GM12878 (cell line): ENCODE measurements around the gene DYRK1B. TPM values are rescaled to one million over a fixed set of nuclear protein-coding genes. Genes with fewer than 3 reads are reported as not detected.

Source experiments
- ATAC-seq: fragments of 200-7000 bp; cut with Tn5 transposase; 3 replicates; pipeline ENCODE4 v1.9.1; 2020; ENCODE audit warnings: mild to moderate bottlenecking, moderate library complexity
- BruUV-seq: library from RNA; stranded (reverse); fragments of 400-500 nt; replicated peaks from 2 replicates; lab custom pipeline; 2021; lab: Mats Ljungman, UMichigan
- CTCF ChIA-PET: fragments of 300-600 bp; sonication (Branson Sonifier 250); formaldehyde crosslinking; extraction: SDS; loops from one replicate; lab custom pipeline; 2021; ENCODE audit warnings: inconsistent platforms; lab: Yijun Ruan, JAX
- POLR2A ChIA-PET: fragments of 350-600 bp; formaldehyde crosslinking; extraction: SDS; loops from one replicate; lab custom pipeline; 2021; ENCODE audit warnings: inconsistent platforms; lab: Charles Lee
- RAD21 ChIA-PET: fragments of 300-600 bp; sonication (Branson Sonifier 250); formaldehyde crosslinking; loops from one replicate; lab custom pipeline; 2023; ENCODE audit warnings: antibody characterized with exemption; ENCODE audit not compliant: unreplicated experiment; lab: Charles Lee
- SMC1A ChIA-PET: fragments of 300-600 bp; sonication (Branson Sonifier 250); formaldehyde crosslinking; loops from one replicate; lab custom pipeline; 2023; ENCODE audit not compliant: unreplicated experiment, uncharacterized antibody; lab: Charles Lee
- DNase-seq: peaks from one replicate; pipeline ENCODE4 v3.0.0-alpha.2; 2011; ENCODE audit warnings: low read depth, low spot score
- FAIRE-seq: peaks from 3 replicates; lab custom pipeline; 2011; peaks lifted over from hg19 to GRCh38; lab: Jason Lieb, UNC
- H2AFZ ChIP-seq: 2 replicates; pipeline ENCODE4 v1.6.0; 2011; ENCODE audit warnings: low read depth, low read length, control low read depth; ENCODE audit not compliant: control insufficient read depth
- H3K27ac ChIP-seq: 2 replicates; pipeline ENCODE4 v1.5.1; 2011; ENCODE audit warnings: control low read depth; ENCODE audit not compliant: control insufficient read depth, insufficient read depth
- H3K27me3 ChIP-seq, 2 experiments: replicated peaks in 1 of 2; 2 replicates each; pipeline versions ENCODE4 v1.6.0 to v1.6.1; 2011; ENCODE audit warnings: low read length in 1 of 2; ENCODE audit not compliant: control insufficient read depth in 2 of 2, insufficient read depth in 2 of 2
- H3K36me3 ChIP-seq, 2 experiments: 2 replicates each; pipeline ENCODE4 v1.5.1; 2011; ENCODE audit warnings: low read length in 1 of 2; ENCODE audit not compliant: control insufficient read depth in 2 of 2, insufficient read depth in 2 of 2
- H3K4me1 ChIP-seq: 2 replicates; pipeline ENCODE4 v1.6.1; 2011; ENCODE audit warnings: mild to moderate bottlenecking, low read length, moderate library complexity, mixed read lengths; ENCODE audit not compliant: control insufficient read depth, insufficient read depth
- H3K4me2 ChIP-seq: 2 replicates; pipeline ENCODE4 v1.6.0; 2011; ENCODE audit warnings: control low read depth; ENCODE audit not compliant: control insufficient read depth, insufficient read depth
- H3K4me3 ChIP-seq: fragments of 200-600 bp; sonication (generic); 2 replicates; pipeline ENCODE4 v1.5.1; 2016
- H3K79me2 ChIP-seq: 2 replicates; pipeline ENCODE4 v1.6.0; 2011; ENCODE audit warnings: low read length; ENCODE audit not compliant: control insufficient read depth, insufficient read depth
- H3K9ac ChIP-seq: 2 replicates; pipeline ENCODE4 v1.8.0; 2011; ENCODE audit warnings: low read length, control low read depth, mixed read lengths; ENCODE audit not compliant: control insufficient read depth, insufficient read depth
- H3K9me3 ChIP-seq: replicated peaks from 3 replicates; pipeline ENCODE4 v1.5.1; 2011; ENCODE audit warnings: mild to moderate bottlenecking, low read length; ENCODE audit not compliant: control insufficient read depth, insufficient read depth
- H4K20me1 ChIP-seq: 2 replicates; pipeline ENCODE4 v1.6.0; 2011; ENCODE audit not compliant: control insufficient read depth, insufficient read depth
- BHLHE40 ChIP-seq, 2 experiments: fragments of 450-650 bp in 1 of 2; IDR thresholded peaks; 2 replicates each; pipeline ENCODE4 v1.6.1; 2011 to 2017; ENCODE audit warnings: low read depth in 2 of 2, borderline replicate concordance in 1 of 2, improper control_type of control experiment in 1 of 2, low read length in 1 of 2, mild to moderate bottlenecking in 1 of 2
- CUX1 ChIP-seq: IDR thresholded peaks from 2 replicates; pipeline ENCODE4 v1.6.1; 2012; ENCODE audit warnings: improper control_type of control experiment, low read depth, low read length; ENCODE audit not compliant: insufficient replicate concordance
- DPF2 ChIP-seq: fragments of 450-650 bp; IDR thresholded peaks from 2 replicates; pipeline ENCODE4 v1.6.1; 2017; ENCODE audit warnings: mild to moderate bottlenecking
- E2F8 ChIP-seq: fragments of 450-650 bp; IDR thresholded peaks from 2 replicates; pipeline ENCODE4 v1.6.1; 2018; ENCODE audit warnings: mild to moderate bottlenecking, low read depth, moderate library complexity; ENCODE audit not compliant: partially characterized antibody
- ESRRA ChIP-seq: IDR thresholded peaks from 2 replicates; pipeline ENCODE4 v1.6.1; 2012; ENCODE audit warnings: mild to moderate bottlenecking, low read length, improper control_type of control experiment
- MYC ChIP-seq: IDR thresholded peaks from 2 replicates; pipeline ENCODE4 v1.6.1; 2011; ENCODE audit warnings: mild to moderate bottlenecking, low read length, moderate library complexity, inconsistent platforms; ENCODE audit not compliant: insufficient read depth, insufficient replicate concordance, insufficient read length, severe bottlenecking
- NFIC ChIP-seq: IDR thresholded peaks from 2 replicates; pipeline ENCODE4 v1.6.1; 2012; ENCODE audit warnings: low read depth, mild to moderate bottlenecking, inconsistent platforms, low read length, moderate library complexity
- NR2C1 ChIP-seq: fragments of 450-650 bp; IDR thresholded peaks from 2 replicates; pipeline ENCODE4 v1.6.1; 2017; ENCODE audit warnings: antibody characterized with exemption, mild to moderate bottlenecking, moderate library complexity
- PKNOX1 ChIP-seq: fragments of 450-650 bp; IDR thresholded peaks from 2 replicates; pipeline ENCODE4 v1.6.1; 2016; ENCODE audit warnings: mild to moderate bottlenecking
- RCOR1 ChIP-seq: conservative IDR thresholded peaks from 2 replicates; pipeline ENCODE4 v1.6.1; 2012; ENCODE audit warnings: low read depth, low read length, improper control_type of control experiment
- USF1 ChIP-seq: IDR thresholded peaks from 2 replicates; pipeline ENCODE4 v1.6.1; 2011; ENCODE audit warnings: borderline replicate concordance, low read depth, mild to moderate bottlenecking, moderate library complexity, mixed read lengths, low read length; ENCODE audit not compliant: insufficient read depth; ENCODE audit errors: extremely low read length
- WGBS: methylation state at CpG from one replicate; pipeline ENCODE4 v1.1.6; 2016; ENCODE audit warnings: low lambda C conversion rate; ENCODE audit not compliant: insufficient replicate concordance, insufficient coverage; ENCODE audit errors: missing lambda C conversion rate; 5-methylcytosine and 5-hydroxymethylcytosine counted together
- in situ Hi-C: fragments of 300-500 bp; cut with MboI; formaldehyde crosslinking; loops from 9 replicates; pipeline ENCODE4 v1.14.3; 2018; ENCODE audit warnings: mixed read lengths
- intact Hi-C: fragments of 100-400 bp; cut with micrococcal nuclease; formaldehyde crosslinking; loops from one replicate; pipeline ENCODE4 v1.14.2; 2022; ENCODE audit not compliant: unreplicated experiment
- polyA plus RNA-seq, 11 experiments: library from polyadenylated mRNA; depleted of rRNA in 4 of 11; unstranded in 6 of 11; stranded (reverse) in 5 of 11; fragments of >200 nt; fragmentation: Nextera tagmentation in 4 of 11; fragmentation: Illumina TruSeq in 1 of 11; extraction: Ambion mirVana in 4 of 11; extraction: Trizol in 1 of 11; gene quantifications; 1 replicate in 1 of 11; 2 replicates in 10 of 11; pipeline versions ENCODE4 v1.2.1 to v1.2.3, GENCODE V29; 2011 to 2016; ENCODE audit warnings: inconsistent platforms in 2 of 11, missing spikeins in 2 of 11, low read depth in 1 of 11
- total RNA-seq, 4 experiments: library from RNA; depleted of rRNA in 3 of 4; stranded (reverse); fragments of >200 nt in 3 of 4; fragmentation: Illumina TruSeq in 1 of 4; extraction: Trizol in 1 of 4; gene quantifications; 2 replicates each; pipeline versions ENCODE4 v1.2.1 to v1.2.3, GENCODE V29; 2013 to 2021

Gene DYRK1B
- total and polyA plus RNA-seq, 10 of the 15 experiments (the other 5 are each of a cell fraction or from before 2014, with no cell fraction given): 0.07 to 10.2 (median 3.4) TPM; not detected in 1

- Histone ChIP-seq H3K4me3 (no peak overlapping the region), H3K4me2 (no peak overlapping the region), H3K27ac (no peak overlapping the region), H2AFZ (no peak overlapping the region), H3K4me1 (peaks cover 10% of the 10 kb centered on the region), H3K27me3 (no peaks in the 10 kb centered on the region), H3K79me2 (peaks cover 65% of the 10 kb centered on the region), H3K9me3 (no peaks in the 10 kb centered on the region), H4K20me1 (no peaks in the 10 kb centered on the region; the same call in 1 of the 2 replicates), H3K9ac (no peak overlapping the region), H3K36me3 (peaks cover 24 to 47% of the 10 kb centered on the region in 2 experiments)
- FAIRE-seq: no peak
- ChIA-PET CTCF (interaction anchor here (5.4 to 9.1 kb wide), 6 partner anchors 7 to 288 kb away, joined by 52 to 466 read pairs (median 72); partner anchors contain the start of gene DYRK1B), SMC1A (interaction anchor here (2.3 to 8.8 kb wide), 3 partner anchors 38 to 165 kb away, joined by 8 to 309 read pairs (median 266); no protein-coding TSS in a partner anchor), POLR2A (interaction anchor here (0.5 kb wide), 1 partner anchor 720 kb away, joined by 4 read pairs; no protein-coding TSS in a partner anchor), RAD21 (interaction anchor here (8.0 kb wide), 2 partner anchors 48 to 165 kb away, joined by 234 to 271 read pairs; no protein-coding TSS in a partner anchor)
- no peak for TF ChIP-seq USF1
- TF ChIP-seq DPF2: no peak
- no peak for TF ChIP-seq E2F8
- no peak for TF ChIP-seq RCOR1
- no peak for TF ChIP-seq MYC
- TF ChIP-seq ESRRA: no peak
- TF ChIP-seq CUX1: no peak
- TF ChIP-seq PKNOX1: no peak
- TF ChIP-seq NFIC: no peak
- no peak for TF ChIP-seq BHLHE40 (IDR thresholded peaks at IDR 0.05; ENCODE audit: borderline replicate concordance in 1 of 2, low read depth in 2 of 2, low read length in 1 of 2)
- no peak for TF ChIP-seq NR2C1
- intact Hi-C loops: no loop called here
- DNase-seq: no peak
- no peak for ATAC-seq
- in situ Hi-C loops: loop anchor here (5.0 kb wide), 2 partner anchors 48 to 293 kb away; no protein-coding TSS in a partner anchor
- WGBS: no CpG with 5 or more reads among the region's 17 CpGs
- BruUV-seq: no TSS peak
Measured at GRCh38 chr19:39840492-39840891, 6.5 kb upstream of the DYRK1B start.
